ENCODE results near the gene KCNA5. TPM values are rescaled to one million over a fixed set of nuclear protein-coding genes. Genes with fewer than 3 reads are reported as not detected.

The KCNA5 gene
- total and polyA plus RNA-seq, 2 donors (not counting 1 experiment from before 2014, with no cell fraction given) = not detected

DNA sequence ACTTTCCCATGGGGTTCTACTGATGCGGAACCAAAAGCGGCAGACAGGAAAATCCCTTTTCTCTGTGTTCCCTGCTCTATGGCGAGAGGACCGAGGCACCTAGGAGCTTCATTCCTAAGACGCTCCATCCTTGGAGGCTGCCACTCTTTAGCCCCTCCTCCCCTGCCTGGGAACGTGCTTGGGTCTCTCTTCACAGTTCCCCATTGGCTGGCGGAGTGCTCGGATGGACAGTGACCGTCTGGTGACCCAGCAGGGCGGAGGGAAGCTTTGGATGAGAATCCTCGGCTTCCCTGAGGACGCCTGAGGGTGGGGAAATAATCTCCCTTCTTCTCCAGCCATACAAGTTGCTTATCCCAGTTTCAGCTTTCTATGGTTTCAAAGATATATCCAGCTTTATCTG, 37.3 kb downstream of the KCNA5 start:
- Histone ChIP-seq H3K79me2 (ENCODE audit: control insufficient read depth, insufficient read depth, low read length) (no peaks in the 10 kb centered on the region), H2AFZ (ENCODE audit: low read length) (peak overlapping the region; percentile 10), H3K9ac (ENCODE audit: insufficient read depth, low read length) (no peak overlapping the region), H3K36me3 (ENCODE audit: control insufficient read depth, insufficient read depth, low read length) (no peaks in the 10 kb centered on the region), H3K4me3 (replicated peaks in 1 of 4; ENCODE audit: control extremely low read depth in 1 of 4, insufficient read depth in 1 of 4, low read depth in 3 of 4, low read length in 4 of 4) (no peak overlapping the region), H3K27me3 (ENCODE audit: control insufficient read depth, insufficient read depth, low read length) (no peaks in the 10 kb centered on the region), H3K9me3 (ENCODE audit: control insufficient read depth, insufficient read depth, low read depth, low read length) (no peaks in the 10 kb centered on the region), H3K4me1 (ENCODE audit: control insufficient read depth, extremely low read depth, insufficient read depth, low read length) (peaks cover 16% of the 10 kb centered on the region), H4K20me1 (ENCODE audit: control insufficient read depth, extremely low read depth, insufficient read depth, low read length) (no peaks in the 10 kb centered on the region), H3K27ac (ENCODE audit: insufficient read depth, low read length) (no peak overlapping the region), H3K4me2 (ENCODE audit: extremely low read depth, insufficient read depth, low read length) (no peak overlapping the region)
- TF ChIP-seq, protein P1, sequence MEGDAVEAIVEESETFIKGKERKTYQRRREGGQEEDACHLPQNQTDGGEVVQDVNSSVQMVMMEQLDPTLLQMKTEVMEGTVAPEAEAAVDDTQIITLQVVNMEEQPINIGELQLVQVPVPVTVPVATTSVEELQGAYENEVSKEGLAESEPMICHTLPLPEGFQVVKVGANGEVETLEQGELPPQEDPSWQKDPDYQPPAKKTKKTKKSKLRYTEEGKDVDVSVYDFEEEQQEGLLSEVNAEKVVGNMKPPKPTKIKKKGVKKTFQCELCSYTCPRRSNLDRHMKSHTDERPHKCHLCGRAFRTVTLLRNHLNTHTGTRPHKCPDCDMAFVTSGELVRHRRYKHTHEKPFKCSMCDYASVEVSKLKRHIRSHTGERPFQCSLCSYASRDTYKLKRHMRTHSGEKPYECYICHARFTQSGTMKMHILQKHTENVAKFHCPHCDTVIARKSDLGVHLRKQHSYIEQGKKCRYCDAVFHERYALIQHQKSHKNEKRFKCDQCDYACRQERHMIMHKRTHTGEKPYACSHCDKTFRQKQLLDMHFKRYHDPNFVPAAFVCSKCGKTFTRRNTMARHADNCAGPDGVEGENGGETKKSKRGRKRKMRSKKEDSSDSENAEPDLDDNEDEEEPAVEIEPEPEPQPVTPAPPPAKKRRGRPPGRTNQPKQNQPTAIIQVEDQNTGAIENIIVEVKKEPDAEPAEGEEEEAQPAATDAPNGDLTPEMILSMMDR (conservative IDR thresholded peaks at IDR 0.05 in 1 of 2, IDR thresholded peaks at IDR 0.05 in 1 of 2; ENCODE audit: low read depth in 1 of 2, low read length in 2 of 2) = no peak
- TF ChIP-seq EZH2 (IDR thresholded peaks at IDR 0.05; ENCODE audit: low read length, missing control alignments) = no peak
- no peak for DNase-seq (ENCODE audit: low read depth in 2 of 2)

DNA sequence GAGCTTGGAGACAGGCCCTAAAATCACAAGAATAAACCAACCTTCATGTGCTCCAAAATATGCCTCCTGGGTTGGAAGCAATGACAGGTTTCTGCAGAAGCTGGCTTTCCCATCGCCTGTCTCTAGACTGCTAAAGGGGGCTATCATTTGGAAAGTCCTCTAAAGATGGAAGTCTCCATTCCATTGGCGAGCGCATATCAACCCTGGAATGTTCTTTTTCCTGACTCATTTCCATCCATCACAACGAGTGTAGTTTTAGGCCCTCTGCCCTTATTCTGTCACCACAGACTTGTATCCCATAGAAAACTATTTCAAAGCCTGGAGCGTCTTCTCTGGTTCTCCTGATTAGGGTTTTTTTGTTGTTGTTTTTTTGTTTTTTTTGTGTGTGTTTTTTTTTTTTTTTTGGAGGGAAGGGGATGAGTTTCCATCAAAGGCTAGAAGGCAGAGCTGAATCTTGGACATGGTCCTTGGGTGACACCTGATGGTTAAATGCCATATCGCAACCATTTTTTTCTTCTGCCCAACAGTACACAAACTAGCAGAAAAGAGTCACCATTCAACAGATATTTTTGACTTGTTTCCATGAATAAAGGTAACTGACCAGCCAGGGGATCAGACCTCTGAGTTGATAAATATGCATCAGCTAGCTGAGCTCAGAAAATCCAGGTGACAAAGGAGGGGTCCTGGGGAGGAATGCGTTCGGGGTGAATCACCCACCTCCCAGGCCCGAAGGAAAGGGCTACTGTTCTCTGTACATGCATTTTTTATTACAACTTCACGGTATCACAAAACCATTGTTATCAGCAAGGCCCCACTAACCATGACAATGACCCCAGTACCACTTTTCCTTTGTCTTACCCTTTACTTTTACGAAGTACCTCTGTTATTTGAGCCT, 40.5 kb downstream of the KCNA5 start:
- no peak overlapping the region for H2AFZ ChIP-seq (ENCODE audit: low read length)
- DNase-seq (ENCODE audit: low read depth in 2 of 2) = peak; percentile 75 to 83
- H3K27ac ChIP-seq (ENCODE audit: insufficient read depth, low read length) = no peak overlapping the region
- no peaks in the 10 kb centered on the region for H3K36me3 ChIP-seq (ENCODE audit: control insufficient read depth, insufficient read depth, low read length)
- H3K9me3 ChIP-seq (ENCODE audit: control insufficient read depth, insufficient read depth, low read depth, low read length) = no peaks in the 10 kb centered on the region
- H3K4me3 ChIP-seq (replicated peaks in 1 of 4; ENCODE audit: control extremely low read depth in 1 of 4, insufficient read depth in 1 of 4, low read depth in 3 of 4, low read length in 4 of 4) = no peak overlapping the region
- H4K20me1 ChIP-seq (ENCODE audit: control insufficient read depth, extremely low read depth, insufficient read depth, low read length) = no peaks in the 10 kb centered on the region
- H3K4me2 ChIP-seq (ENCODE audit: extremely low read depth, insufficient read depth, low read length) = no peak overlapping the region
- H3K9ac ChIP-seq (ENCODE audit: insufficient read depth, low read length) = no peak overlapping the region
- no peaks in the 10 kb centered on the region for H3K79me2 ChIP-seq (ENCODE audit: control insufficient read depth, insufficient read depth, low read length)
- H3K27me3 ChIP-seq (ENCODE audit: control insufficient read depth, insufficient read depth, low read length) = no peaks in the 10 kb centered on the region
- TF ChIP-seq, protein P1 (conservative IDR thresholded peaks at IDR 0.05 in 1 of 2, IDR thresholded peaks at IDR 0.05 in 1 of 2; ENCODE audit: low read depth in 1 of 2, low read length in 2 of 2) = peak; percentile 72
- no peak for TF ChIP-seq EZH2 (IDR thresholded peaks at IDR 0.05; ENCODE audit: low read length, missing control alignments)
- peaks cover 28% of the 10 kb centered on the region for H3K4me1 ChIP-seq (ENCODE audit: control insufficient read depth, extremely low read depth, insufficient read depth, low read length)

DNA sequence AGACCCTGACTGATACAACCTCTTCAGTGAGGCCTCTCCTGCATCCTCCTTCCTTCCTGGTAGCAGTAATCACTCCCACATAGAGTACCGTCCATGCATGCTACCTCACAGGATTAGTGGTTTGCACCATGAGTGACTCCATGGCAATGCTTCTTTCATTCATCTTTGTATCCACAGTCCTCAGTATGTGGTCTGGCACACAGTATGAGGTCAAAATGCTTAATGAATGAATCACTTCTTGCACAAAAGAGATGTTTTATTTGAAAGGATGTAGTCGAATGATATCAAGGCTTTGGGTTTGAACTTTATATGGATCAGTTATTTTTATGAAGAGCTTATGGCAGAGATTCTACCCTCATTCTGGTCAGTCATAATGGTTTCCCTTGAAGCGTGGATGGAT, 42.2 kb downstream of the KCNA5 start:
- no peaks in the 10 kb centered on the region for H3K79me2 ChIP-seq (ENCODE audit: control insufficient read depth, insufficient read depth, low read length)
- H3K36me3 ChIP-seq (ENCODE audit: control insufficient read depth, insufficient read depth, low read length) = no peaks in the 10 kb centered on the region
- no peak overlapping the region for H3K4me2 ChIP-seq (ENCODE audit: extremely low read depth, insufficient read depth, low read length)
- H3K4me3 ChIP-seq (replicated peaks in 1 of 4; ENCODE audit: control extremely low read depth in 1 of 4, insufficient read depth in 1 of 4, low read depth in 3 of 4, low read length in 4 of 4) = no peak overlapping the region
- H4K20me1 ChIP-seq (ENCODE audit: control insufficient read depth, extremely low read depth, insufficient read depth, low read length) = no peaks in the 10 kb centered on the region
- peak overlapping the region; percentile 33 for H3K27ac ChIP-seq (ENCODE audit: insufficient read depth, low read length)
- DNase-seq (ENCODE audit: low read depth in 2 of 2) = peak; percentile 86 to 98
- H3K4me1 ChIP-seq (ENCODE audit: control insufficient read depth, extremely low read depth, insufficient read depth, low read length) = peaks cover 30% of the 10 kb centered on the region
- no peaks in the 10 kb centered on the region for H3K27me3 ChIP-seq (ENCODE audit: control insufficient read depth, insufficient read depth, low read length)
- TF ChIP-seq EZH2 (IDR thresholded peaks at IDR 0.05; ENCODE audit: low read length, missing control alignments) = no peak
- TF ChIP-seq, protein P1 (conservative IDR thresholded peaks at IDR 0.05 in 1 of 2, IDR thresholded peaks at IDR 0.05 in 1 of 2; ENCODE audit: low read depth in 1 of 2, low read length in 2 of 2) = no peak
- H3K9ac ChIP-seq (ENCODE audit: insufficient read depth, low read length) = no peak overlapping the region
- H3K9me3 ChIP-seq (ENCODE audit: control insufficient read depth, insufficient read depth, low read depth, low read length) = no peaks in the 10 kb centered on the region
- no peak overlapping the region for H2AFZ ChIP-seq (ENCODE audit: low read length)

Data from fibroblast of lung (primary cell).